Natural killer cell treated with Interleukin-12 subunit alpha and Interleukin-12 subunit beta and Interleukin-15 and Interleukin-18, amount 100 ng/mL, for 72 hours (primary cell): ENCODE results near the gene CCDC183. TPM values are rescaled to one million over a fixed set of nuclear protein-coding genes. Genes with fewer than 3 reads are reported as not detected.
A peak's percentile ranks its signal among the peaks of the same experiment; 100 is the strongest.
"Not testable (repeated sequence)": the region's sequence is repeated elsewhere in the genome, so short reads cannot be mapped to it uniquely, and the experiment has no call there.

Source experiments
- ATAC-seq, 2 donors: fragments of 150-1000 bp; cut with Tn5 transposase in 1 of 2; sonication (Bioruptor Pico), chemical (Tn5 transposase) in 1 of 2; 2 replicates each; pipeline ENCODE4 v1.10.0; 2021
- DNase-seq: peaks from one replicate; pipeline ENCODE4 v3.0.0; 2022; ENCODE audit warnings: low spot score
- H3K27ac Mint-ChIP-seq, 2 donors: 1 replicate in 1 of 2; 2 replicates in 1 of 2; pipeline ENCODE4 v1.8.0; 2022; ENCODE audit warnings: mixed read lengths in 2 of 2, mild to moderate bottlenecking in 1 of 2, moderate library complexity in 1 of 2
- H3K27me3 Mint-ChIP-seq, 2 donors: 1 replicate in 1 of 2; 2 replicates in 1 of 2; pipeline ENCODE4 v1.8.0; 2022; ENCODE audit warnings: mixed read lengths in 2 of 2
- H3K36me3 Mint-ChIP-seq: one replicate; pipeline ENCODE4 v1.8.0; 2022; ENCODE audit warnings: mixed read lengths
- H3K4me1 Mint-ChIP-seq, 2 donors: 1 replicate in 1 of 2; 2 replicates in 1 of 2; pipeline ENCODE4 v1.8.0; 2022; ENCODE audit warnings: low read depth in 2 of 2, mixed read lengths in 2 of 2, mild to moderate bottlenecking in 1 of 2
- H3K4me3 Mint-ChIP-seq: one replicate; pipeline ENCODE4 v1.8.0; 2022; ENCODE audit warnings: mixed read lengths
- H3K9me3 Mint-ChIP-seq: 2 replicates; pipeline ENCODE4 v1.8.0; 2022; ENCODE audit warnings: mixed read lengths
- total RNA-seq, 2 donors: library from RNA; stranded (reverse); gene quantifications; one replicate each; pipeline ENCODE4 v1.2.3, GENCODE V29; 2022

CCDC183 gene
- total RNA-seq, 2 donors from 2014 or later: 0.38 to 0.45 TPM

DNA sequence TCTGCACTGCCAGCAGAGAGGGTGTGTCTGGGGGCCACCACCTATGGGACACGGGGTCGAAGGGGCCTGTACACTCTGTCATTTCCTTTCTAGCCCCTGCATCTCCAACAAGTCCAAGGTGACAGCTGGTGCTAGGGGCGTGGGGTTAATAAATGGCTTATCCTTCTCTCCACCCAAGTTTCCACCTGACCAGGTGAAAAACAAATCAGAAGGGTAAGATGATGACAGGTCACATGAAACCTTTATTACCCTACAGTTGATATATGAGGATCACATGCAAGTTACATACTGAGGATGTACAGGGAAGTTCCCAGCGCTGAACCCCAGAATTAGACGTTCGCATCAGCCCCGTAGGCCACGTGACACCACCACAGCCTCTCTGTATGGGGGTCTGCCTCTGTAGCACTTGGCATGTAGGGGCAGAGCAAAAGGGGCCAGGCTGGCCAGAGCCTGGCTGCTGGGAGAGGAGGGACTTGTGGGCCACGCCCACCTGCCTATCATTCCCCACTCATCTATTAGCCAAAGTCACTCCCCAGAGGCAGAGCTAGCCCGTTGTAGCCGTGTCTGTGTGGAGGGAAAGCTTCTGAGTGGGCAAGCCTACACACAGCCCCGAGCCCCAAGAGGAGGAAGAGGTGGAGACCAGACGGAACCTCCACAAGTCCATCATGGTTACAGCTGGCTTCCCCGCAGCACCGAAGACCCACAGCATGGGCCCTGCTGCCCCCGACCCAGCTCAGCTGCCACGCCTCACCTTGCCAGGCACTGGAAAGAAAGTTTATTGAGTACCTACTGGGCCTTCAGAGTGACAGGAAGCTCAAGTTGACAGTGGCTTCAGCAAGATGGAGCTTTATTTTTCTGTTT, 2.8 kb upstream of the CCDC183 start:
- no peak overlapping the region for H3K4me3 Mint-ChIP-seq

DNA sequence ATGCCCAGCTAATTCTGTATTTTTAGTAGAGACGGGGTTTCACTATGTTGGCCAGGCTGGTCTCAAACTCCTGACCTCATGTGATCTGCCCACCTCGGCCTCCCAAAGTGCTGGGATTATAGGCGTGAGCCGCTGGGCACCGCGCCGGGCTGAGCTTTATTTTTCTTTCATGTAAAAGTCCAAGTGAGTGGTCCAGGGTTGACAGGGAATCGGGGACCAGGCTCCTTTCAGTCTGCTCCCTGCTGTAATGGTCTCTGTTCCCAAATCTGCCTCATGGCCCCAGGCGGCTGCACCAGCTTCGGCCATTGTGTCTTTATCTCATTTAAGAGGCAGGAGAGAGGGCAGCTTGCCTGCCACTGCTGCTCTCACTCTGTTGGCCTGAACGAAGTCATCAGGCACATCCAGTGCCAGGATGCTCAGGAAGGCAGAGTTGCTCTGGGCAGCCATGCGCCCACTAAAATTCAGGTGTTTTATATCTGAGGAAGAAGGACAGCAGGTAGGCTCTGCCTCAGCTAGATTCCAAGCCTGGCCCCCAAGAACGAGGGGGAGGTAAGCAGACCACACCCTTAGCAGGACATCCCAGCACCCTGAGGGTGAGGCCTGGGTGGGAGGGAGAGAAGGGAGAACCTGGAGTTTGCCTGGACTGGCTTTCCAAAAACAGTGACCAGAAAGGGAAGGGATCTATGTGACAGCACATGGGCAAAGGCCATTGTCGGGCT, 1.7 kb upstream of the CCDC183 start:
- no peak for ATAC-seq
- no peak overlapping the region for H3K27ac Mint-ChIP-seq
- H3K9me3 Mint-ChIP-seq: no peaks in the 10 kb centered on the region
- peaks cover 0 to 6% of the 10 kb centered on the region in 2 donors for H3K27me3 Mint-ChIP-seq
- peaks cover 3 to 5% of the 10 kb centered on the region in 2 donors for H3K4me1 Mint-ChIP-seq
- no peak for DNase-seq
- H3K4me3 Mint-ChIP-seq: no peak overlapping the region
- H3K36me3 Mint-ChIP-seq: no peaks in the 10 kb centered on the region

More for the DNA sequence above, 2.8 kb upstream of the CCDC183 start:
- H3K4me1 Mint-ChIP-seq: peaks cover 10 to 13% of the 10 kb centered on the region in 2 donors
- H3K9me3 Mint-ChIP-seq: no peaks in the 10 kb centered on the region
- peaks cover 0 to 6% of the 10 kb centered on the region in 2 donors for H3K27me3 Mint-ChIP-seq
- no peaks in the 10 kb centered on the region for H3K36me3 Mint-ChIP-seq
- ATAC-seq (no peak), DNase-seq (no peak)
- H3K27ac Mint-ChIP-seq: no peak overlapping the region

DNA sequence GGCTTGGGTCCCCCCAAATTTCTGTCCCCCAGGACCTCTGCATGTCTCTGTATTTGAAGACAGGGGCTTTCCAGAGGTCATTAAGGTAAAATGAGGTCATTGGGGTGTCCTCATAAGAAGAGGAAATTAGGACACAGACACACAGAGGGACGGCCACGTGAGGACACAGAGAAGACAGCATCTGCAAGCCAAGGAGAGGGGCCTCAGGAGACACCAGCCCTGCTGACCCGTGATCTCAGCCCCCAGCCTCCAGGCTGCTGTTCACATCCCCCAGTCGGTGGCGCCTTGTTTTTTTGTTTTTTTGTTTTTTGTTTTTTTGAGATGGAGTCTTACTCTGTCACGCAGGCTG, 1.2 kb upstream of the CCDC183 start:
- H3K4me1 Mint-ChIP-seq: peaks cover 3 to 6% of the 10 kb centered on the region in 2 donors
- H3K36me3 Mint-ChIP-seq: no peaks in the 10 kb centered on the region
- no peak overlapping the region for H3K4me3 Mint-ChIP-seq
- DNase-seq (no peak), ATAC-seq (no peak)
- H3K27ac Mint-ChIP-seq: no peak overlapping the region
- H3K9me3 Mint-ChIP-seq: no peaks in the 10 kb centered on the region
- H3K27me3 Mint-ChIP-seq: peaks cover 0 to 6% of the 10 kb centered on the region in 2 donors

DNA sequence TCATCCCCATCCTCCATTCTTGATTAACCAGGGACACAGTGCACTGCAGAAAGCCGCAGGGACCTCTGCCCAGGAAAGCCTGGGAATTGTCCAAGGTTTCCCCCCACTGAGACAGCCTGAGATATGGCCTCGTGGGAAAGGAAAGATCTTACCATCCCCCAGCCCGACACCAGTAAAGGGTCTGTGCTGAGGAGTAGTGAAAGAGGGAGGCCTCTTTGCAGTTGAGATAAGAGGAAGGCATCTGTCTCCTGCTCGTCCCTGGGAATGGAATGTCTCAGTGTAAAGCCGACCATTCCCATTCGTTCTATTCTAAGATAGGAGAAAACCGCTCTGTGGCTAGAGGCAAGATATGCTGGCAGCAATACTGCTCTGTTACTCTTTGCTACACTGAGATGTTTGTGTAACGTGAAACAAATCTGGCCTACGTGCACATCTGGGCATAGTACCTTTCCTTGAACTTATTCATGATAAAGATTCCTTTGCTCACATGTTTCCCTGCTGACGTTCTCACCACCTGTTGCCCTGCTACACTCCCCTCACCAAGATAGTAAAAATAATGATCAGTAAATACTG, 723 bp downstream of the CCDC183 start:
- DNase-seq, ATAC-seq, H3K27me3 Mint-ChIP-seq, H3K9me3 Mint-ChIP-seq, H3K27ac Mint-ChIP-seq, H3K4me1 Mint-ChIP-seq, H3K4me3 Mint-ChIP-seq, H3K36me3 Mint-ChIP-seq: not testable (repeated sequence)

DNA sequence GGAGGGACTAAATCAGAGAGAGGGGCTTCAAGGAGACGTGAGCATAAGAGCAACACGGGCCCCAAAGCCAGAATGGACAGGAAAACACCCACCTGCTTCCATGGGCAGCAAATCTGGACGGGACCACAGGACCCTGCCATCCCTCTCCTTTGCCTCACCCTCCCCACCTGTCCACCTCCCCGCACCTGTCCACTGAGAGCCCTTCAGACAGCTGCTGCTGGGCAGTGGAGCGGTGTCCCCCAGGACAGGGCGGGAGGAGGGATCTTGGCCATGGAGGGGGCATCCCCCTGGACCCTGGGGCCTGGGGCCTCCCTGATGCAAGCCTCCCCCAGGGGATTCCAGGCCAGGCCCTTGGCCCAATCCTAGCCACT, 2.6 kb downstream of the CCDC183 start:
- no peaks in the 10 kb centered on the region for H3K9me3 Mint-ChIP-seq
- no peak overlapping the region for H3K27ac Mint-ChIP-seq

DNA sequence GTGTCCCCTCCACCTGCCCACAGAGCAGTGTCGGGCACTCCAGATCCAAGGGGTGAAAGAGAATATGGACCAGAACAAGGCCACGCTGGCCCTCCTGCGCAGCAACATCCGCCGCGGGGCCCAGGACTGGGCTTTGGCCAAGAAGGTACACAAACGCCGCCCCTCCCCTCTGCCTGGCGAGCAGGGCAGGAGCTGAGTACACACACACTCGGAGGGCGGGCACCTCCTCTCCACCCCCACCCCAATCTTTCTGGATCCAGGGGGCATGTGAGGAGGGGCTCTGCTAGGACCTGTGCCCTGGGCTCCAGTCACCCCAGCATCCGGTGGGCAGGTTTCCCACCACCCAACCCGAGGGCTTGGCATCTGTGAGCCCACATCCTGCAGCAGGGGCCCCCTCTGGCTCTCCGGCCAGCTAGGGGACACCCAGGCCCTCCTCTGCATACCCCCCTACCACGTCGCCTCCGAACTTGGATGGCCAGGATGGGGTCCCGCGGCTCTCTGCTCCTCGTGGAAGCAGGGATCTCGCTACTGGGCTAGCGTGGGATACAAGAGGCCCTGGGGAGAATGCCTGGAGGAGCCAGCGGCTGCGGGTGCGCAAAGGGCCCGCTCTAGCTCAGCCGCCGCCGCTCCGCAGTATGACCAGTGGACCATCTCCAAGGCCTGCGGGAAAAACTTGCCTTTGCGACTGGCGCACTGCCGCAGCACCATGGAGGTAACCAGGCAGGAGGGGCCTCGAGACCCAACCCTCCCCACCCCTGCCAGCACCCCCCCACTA, 3.1 kb downstream of the CCDC183 start:
- Mint-ChIP-seq H3K4me1 (peaks cover 5 to 8% of the 10 kb centered on the region in 2 donors), H3K27ac (no peak overlapping the region), H3K36me3 (no peaks in the 10 kb centered on the region), H3K9me3 (no peaks in the 10 kb centered on the region), H3K27me3 (peaks cover 0 to 6% of the 10 kb centered on the region in 2 donors), H3K4me3 (no peak overlapping the region)
- ATAC-seq (no peak), DNase-seq (no peak)

More for the DNA sequence above, 2.6 kb downstream of the CCDC183 start:
- Mint-ChIP-seq H3K4me3 (no peak overlapping the region), H3K36me3 (no peaks in the 10 kb centered on the region), H3K4me1 (peaks cover 5% of the 10 kb centered on the region in 2 donors), H3K27me3 (peaks cover 0 to 6% of the 10 kb centered on the region in 2 donors)
- ATAC-seq (no peak), DNase-seq (no peak)

DNA sequence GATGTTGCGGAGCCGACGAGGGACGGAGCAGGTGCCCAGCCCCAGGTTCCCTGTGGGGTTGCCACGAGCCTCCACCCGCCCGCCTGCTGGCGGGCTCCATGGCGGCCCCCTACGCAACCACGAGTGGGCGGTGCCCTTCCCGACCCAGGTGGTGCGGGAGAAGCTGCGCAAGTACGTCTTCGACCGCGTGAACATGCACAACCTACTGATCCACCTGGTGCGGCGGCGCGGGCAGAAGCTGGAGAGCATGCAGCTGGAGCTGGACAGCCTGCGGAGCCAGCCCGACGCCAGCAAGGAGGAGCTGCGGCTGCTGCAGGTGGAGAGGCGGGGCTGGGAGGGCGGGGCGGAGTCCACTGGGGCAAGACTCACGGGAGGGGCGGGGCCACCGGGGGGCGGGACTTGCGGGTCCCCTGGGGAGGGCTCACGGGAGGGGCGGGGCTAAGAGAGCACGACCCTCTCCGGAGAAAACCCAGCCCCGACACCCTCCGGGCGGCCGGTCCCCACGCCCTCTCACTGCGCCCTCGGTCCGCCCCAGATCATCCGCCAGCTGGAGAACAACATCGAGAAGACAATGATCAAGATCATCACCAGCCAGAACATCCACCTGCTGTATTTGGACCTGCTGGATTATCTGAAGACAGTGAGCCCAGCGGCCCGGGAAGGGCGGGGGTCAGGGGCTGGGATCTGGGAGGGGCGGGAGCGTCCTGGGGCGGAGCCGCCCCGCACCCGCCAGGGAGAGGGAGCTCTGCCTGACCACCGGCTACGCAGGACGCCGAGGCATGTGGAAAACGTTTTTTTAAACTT, 3.9 kb downstream of the CCDC183 start:
- H3K4me3 Mint-ChIP-seq: peak overlapping the region; percentile 60
- H3K27ac Mint-ChIP-seq: no peak overlapping the region
- no peaks in the 10 kb centered on the region for H3K9me3 Mint-ChIP-seq
- DNase-seq (peak; percentile 81), ATAC-seq (peak; percentile 85 to 91)
- H3K27me3 Mint-ChIP-seq: peaks cover 0 to 6% of the 10 kb centered on the region in 2 donors
- H3K4me1 Mint-ChIP-seq: peaks cover 5 to 8% of the 10 kb centered on the region in 2 donors
- no peaks in the 10 kb centered on the region for H3K36me3 Mint-ChIP-seq

DNA sequence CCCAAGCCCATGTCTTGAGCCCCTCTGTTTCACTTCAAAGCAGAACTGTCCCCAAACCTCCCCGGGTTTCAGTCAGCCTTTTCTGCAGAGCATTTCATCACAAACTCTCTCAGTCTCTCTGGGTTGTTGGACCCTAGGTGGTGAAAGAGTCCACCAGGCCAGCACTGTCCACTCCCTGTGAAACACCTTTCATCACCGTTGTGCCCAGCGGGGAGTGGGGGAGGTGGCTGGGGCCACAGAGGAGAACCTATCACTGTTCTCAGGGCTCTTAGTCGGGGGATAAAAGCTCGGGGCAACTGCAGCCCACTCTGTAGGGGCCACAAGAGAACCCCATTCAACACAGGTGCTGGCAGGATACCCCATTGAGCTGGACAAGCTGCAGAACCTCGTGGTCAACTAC, 6.2 kb downstream of the CCDC183 start:
- H3K4me3 Mint-ChIP-seq: no peak overlapping the region
- no peak for DNase-seq
- H3K4me1 Mint-ChIP-seq: peaks cover 5 to 8% of the 10 kb centered on the region in 2 donors
- H3K36me3 Mint-ChIP-seq: no peaks in the 10 kb centered on the region
- no peaks in the 10 kb centered on the region for H3K27me3 Mint-ChIP-seq
- no peaks in the 10 kb centered on the region for H3K9me3 Mint-ChIP-seq
- no peak overlapping the region for H3K27ac Mint-ChIP-seq
- no peak for ATAC-seq

DNA sequence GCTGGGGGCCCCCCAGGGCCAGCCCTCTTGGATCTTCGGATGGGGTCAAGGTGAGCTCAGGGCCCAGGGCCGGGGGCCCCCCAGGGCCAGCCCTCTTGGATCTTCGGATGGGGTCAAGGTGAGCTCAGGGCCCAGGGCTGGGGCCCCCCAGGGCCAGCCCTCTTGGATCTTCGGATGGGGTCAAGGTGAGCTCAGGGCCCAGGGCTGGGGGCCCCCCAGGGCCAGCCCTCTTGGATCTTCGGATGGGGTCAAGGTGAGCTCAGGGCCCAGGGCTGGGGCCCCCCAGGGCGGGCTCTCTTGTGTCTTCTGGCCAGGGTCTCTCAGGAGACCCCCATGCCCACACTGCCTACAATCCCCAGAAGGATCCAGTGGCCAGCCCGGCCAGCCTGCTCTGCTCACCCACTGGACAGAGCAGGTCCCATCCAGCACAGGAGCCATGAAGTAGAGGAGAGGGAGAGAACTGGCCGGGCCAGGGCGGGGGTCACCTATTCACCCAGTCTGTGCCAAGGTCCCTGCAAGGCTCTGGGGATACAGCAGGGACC, 6.9 kb downstream of the CCDC183 start:
- not testable (repeated sequence) for ATAC-seq, DNase-seq, H3K4me1 Mint-ChIP-seq, H3K27me3 Mint-ChIP-seq, H3K9me3 Mint-ChIP-seq, H3K36me3 Mint-ChIP-seq, H3K4me3 Mint-ChIP-seq
- H3K27ac Mint-ChIP-seq: peak overlapping the region in 1 of 2 donors; percentile 32

DNA sequence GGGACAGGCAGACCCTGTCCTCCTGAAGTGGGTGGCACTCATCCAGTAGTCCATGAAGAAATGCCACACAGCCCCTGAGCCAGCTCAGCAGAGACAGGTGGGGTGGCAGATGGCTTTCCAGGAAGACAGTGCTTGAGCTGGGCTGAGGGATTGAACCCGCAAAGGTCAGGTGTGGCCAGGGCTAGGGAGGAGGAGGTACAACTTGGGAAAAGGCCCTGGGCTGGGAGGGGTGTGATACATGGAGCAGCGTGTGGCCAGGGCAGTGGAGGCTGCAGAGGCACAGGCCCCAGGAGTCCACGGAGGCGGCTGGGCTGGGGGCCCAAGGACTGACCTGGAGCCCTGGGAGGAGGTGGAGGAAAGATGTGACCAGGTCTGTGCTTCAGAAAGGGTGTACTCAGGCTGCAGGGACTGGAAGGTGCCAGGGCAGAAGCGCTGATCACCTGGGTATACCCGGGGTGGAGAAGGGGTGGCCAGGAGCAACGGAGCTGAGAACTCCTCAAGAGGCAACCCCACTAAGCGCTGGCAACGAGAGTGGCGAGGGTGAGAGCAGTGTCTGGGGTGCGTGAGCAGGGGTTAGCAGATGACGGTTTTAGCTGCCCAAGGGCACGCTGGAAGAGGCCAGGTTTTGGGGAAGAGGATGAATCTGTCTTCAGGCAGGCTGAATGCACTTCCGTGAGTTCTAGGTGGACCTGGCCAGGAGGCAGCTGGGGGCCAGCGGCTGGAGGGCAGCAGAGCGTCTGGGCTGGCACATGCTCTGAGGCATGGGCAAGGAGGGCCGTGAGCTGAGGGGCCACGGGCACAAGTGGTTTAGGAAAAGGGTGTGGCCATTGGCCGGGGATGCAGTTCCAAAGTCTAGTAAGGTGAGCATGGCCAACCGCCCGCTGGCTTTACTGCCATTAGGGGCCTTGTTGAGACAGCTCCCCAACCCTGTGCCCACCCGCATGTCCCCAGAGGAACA, 7.7 kb downstream of the CCDC183 start:
- Mint-ChIP-seq H3K9me3 (no peaks in the 10 kb centered on the region), H3K27ac (peak overlapping the region in 1 of 2 donors; percentile 32), H3K27me3 (no peaks in the 10 kb centered on the region), H3K4me3 (no peak overlapping the region), H3K36me3 (no peaks in the 10 kb centered on the region), H3K4me1 (peaks cover 7 to 10% of the 10 kb centered on the region in 2 donors)
- ATAC-seq: no peak
- no peak for DNase-seq

DNA sequence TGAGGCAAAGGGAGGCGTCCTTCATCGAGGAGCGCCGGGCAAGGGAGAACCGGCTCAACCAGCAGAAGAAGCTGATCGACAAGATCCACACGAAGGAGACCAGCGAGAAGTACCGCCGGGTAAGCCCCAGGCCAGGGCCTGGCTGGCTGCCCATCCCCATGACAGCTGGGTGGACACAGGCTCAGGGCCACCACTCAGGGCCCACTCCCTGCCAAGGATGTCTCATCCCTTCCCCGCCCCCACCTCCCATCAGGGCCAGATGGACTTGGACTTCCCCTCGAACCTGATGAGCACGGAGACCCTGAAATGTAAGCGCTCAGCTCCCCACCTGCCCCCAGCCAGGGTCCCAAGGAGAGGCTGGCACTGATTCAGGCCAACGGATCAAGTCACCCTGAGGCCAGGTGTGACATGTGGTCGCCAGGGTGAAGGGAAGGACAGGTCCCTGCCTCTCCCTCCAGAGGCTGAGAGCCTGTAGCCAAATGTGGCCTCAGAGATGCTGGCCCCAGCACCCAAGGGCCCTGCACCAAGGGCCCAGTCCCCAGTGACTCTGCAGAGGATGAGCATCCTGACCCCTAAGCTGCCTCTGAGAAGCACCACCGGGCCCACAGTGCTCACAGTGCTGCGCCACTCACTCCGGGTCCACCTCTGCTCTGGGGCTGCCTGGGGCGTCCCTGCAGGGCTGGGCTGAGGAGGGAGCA, 8.5 kb downstream of the CCDC183 start:
- DNase-seq: no peak
- no peak overlapping the region for H3K4me3 Mint-ChIP-seq
- H3K27me3 Mint-ChIP-seq: no peaks in the 10 kb centered on the region
- H3K27ac Mint-ChIP-seq: no peak overlapping the region
- H3K9me3 Mint-ChIP-seq: no peaks in the 10 kb centered on the region
- H3K36me3 Mint-ChIP-seq: no peaks in the 10 kb centered on the region
- H3K4me1 Mint-ChIP-seq: peaks cover 14% of the 10 kb centered on the region in 2 donors
- no peak for ATAC-seq
